Stimulated activated CD8-positive, alpha-beta memory T cell treated with anti-CD3 and anti-CD28 coated beads, Interleukin-4, amount 100 ng/mL, for 4 hours (primary cell): ENCODE measurements around the gene IRAK2.
"Not testable (repeated sequence)": the region's sequence is repeated elsewhere in the genome, so short reads cannot be mapped to it uniquely, and the experiment has no call there.

Source experiments
- DNase-seq, 2 donors: peaks; one replicate each; pipeline ENCODE4 v3.0.0-alpha.2; 2020; ENCODE audit warnings: low read depth in 2 of 2, low spot score in 1 of 2

IRAK2 gene

DNA sequence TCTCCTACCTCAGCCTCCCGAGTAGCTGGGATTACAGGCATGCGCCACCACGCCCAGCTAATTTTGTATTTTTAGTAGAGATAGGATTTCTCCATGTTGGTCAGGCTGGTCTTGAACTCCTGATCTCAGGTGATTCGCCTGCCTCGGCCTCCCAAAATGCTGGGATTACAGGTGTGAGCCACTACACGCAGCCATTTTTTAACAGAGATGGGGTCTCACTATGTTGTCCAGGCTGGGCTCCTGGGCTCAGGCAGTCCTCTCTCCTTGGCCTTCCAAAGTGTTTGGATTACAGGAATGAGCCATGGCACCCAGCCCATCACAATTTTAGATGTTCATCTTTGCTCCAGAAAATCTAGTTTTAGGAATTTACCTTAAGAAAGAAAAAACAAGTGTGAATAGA, 6.2 kb upstream of the IRAK2 start:
- not testable (repeated sequence) for DNase-seq

GRCh38 chr3:10160346-10160745, 4.4 kb upstream of the IRAK2 start:
- DNase-seq = no peak

- DNase-seq = no peak
Measured at GRCh38 chr3:10160925-10161324, 3.8 kb upstream of the IRAK2 start.

DNA sequence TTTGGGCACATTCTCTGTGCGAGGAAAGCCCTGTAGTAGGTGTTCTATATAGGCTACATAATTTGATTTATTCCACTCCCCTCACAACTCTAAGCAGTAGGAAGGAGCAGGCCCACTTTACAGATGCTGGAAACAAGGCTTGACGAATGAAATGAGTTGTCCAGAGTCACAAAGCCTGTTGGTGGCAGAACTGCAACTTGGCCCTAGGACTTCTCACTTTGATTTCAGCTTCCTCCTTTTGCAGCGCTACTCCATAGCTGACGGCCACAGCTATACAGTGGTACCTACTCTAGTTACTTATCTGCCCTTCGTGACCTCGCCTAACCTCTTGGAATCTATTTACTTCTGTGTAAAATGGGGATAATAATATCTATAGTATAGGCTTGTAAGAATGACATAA, 2.5 kb upstream of the IRAK2 start:
- no peak for DNase-seq

DNA sequence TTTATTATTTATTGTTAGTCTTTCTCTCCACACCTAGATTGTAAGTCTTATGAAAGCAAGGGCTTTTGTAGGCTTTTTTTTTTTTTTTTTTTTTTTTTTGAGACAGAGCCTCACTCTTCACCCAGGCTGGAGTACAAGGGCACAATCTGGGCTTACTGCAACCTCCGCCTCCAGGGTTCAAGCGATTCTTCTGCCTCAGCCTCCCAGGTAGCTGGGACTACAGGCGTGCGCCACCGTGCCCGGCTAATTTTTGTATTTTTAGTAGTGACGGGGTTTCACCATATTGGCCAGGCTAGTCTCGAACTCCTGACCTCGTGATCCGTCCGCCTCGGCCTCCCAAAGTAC, 546 bp upstream of the IRAK2 start:
- DNase-seq = not testable (repeated sequence)

- DNase-seq = no peak
Measured at GRCh38 chr3:10166213-10166604, 1.5 kb downstream of the IRAK2 start.

- no peak for DNase-seq
Measured at GRCh38 chr3:10169000-10169496, 4.3 kb downstream of the IRAK2 start.

DNA sequence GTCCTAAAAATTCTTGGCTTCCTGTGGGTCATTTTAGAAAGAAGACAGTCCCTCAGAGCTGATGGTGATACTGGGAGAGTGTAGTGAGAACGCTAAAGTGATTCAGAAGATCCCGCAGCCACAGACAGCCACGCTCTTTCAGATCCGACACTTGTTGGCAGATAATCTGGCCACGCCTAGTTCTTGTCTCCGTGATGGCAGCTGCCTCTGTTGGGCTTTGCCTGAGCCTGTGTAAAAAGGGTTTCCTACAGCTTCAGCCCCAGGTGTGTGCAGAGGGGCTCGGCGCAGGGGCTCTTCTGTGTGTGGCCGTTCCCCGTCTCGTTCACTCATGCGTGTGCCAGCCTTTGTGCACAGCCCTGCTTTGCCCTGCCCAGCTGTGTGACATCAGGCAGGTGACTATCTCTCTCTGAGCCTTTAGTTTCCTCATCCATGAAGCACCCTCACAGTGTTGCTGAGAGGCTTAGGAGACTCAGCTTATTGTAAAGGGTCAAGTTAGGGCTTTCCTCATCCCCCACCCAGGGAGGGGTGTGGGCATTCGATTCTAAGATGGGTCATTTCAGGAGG, 6.3 kb downstream of the IRAK2 start:
- no peak for DNase-seq

- no peak for DNase-seq
Measured at GRCh38 chr3:10173095-10173925, 8.6 kb downstream of the IRAK2 start.

DNA sequence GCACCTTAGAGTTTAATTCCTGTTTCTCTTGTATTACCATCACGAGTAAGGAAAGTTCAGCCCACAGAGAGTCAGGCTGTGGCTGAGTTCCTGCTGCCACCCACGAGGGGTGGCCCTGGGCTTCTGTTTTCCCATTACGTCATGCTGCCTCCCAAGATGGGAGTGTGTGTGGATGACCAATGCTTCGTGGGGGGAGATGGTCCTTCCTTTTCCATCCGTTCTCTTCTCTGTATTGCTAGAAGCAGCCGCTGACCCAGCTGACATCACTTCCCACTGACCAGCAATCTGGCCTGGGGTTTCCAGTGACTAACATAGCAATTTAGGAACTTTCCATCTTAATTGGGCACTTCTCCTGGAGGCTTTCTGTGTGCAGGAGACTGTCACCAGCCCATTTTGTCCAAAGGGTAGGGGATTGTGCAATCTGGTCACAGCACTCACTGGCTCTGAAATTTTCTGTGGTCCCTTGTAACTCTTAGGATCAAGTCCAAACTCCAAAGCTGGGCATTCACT, 9.3 kb downstream of the IRAK2 start:
- no peak for DNase-seq

DNA sequence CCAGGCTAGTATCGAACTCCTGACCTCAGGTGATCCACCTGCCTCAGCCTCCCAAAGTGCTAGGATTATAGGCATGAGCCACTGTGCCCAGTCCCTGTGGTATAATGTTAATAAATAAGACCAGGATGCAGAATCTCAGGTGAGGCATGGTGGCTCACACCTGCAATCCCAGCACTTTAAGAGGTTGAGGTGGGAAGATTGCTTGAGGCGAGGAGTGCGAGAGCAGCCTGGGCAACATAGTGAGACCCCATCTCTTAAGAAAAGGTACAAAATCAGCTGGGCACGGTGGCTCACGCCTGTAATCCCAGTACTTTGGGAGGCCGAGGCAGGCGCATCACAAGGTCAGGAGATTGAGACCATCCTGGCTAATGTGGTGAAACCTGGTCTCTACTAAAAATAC, 10.6 kb downstream of the IRAK2 start:
- not testable (repeated sequence) for DNase-seq

- DNase-seq = not testable (repeated sequence)
Measured at GRCh38 chr3:10176150-10176549, 11.4 kb downstream of the IRAK2 start.

DNA sequence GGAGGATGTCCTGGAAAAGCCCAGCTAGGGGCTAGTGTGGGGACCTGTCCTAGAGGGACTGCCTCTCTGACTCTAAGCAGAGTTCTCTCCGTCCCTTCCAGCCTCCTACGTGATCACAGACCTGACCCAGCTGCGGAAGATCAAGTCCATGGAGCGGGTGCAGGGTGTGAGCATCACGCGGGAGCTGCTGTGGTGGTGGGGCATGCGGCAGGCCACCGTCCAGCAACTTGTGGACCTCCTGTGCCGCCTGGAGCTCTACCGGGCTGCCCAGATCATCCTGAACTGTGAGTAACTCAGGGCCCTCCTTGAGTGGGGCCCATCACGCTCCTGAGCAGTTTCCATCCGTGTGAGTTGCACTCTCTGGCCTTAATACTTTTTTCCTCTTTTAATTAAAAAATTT, 13.0 kb downstream of the IRAK2 start:
- DNase-seq = no peak

DNA sequence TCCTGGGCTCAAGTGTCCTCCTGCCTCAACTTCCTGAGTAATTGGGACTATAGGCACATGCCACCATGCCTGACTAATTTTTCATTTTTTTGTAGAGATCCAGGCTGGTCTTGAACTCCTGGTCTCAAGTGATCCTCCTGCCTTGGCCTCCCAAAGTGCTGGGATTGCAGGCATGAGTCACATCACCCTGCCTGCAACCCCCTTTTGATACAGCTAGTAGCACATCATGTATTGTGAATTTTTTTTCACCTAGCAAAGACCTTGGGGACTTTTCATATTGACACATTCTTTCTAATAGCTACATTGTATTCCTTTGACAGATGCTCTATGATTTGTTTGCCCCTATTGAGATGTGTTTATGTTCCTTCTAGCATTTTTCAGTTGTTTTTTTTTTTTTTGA, 14.2 kb downstream of the IRAK2 start:
- no peak for DNase-seq

- no peak for DNase-seq
Measured at GRCh38 chr3:10180289-10180688, 15.6 kb downstream of the IRAK2 start.

- no peak for DNase-seq
Measured at GRCh38 chr3:10180738-10181295, 16.1 kb downstream of the IRAK2 start.

GRCh38 chr3:10182950-10183349, 18.2 kb downstream of the IRAK2 start:
- DNase-seq = no peak

DNA sequence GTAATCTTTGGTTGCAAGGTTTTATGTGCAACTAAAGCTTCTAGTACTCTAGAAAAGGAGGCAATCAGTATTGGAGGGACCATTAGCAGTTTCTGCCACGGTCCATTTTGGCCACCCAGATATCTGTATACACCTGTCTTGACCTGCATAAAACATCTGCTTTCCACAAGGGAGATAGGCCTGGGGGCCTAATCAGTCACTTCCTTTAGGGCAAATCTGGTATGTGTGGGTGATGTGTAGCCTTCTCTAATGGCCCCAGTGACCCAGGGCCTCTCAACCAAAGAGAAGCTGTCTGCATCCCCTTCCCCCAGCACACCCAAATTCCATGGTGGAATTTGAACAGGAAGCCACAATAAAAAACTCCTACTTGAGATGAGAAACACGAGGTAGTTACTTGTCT, 19.5 kb downstream of the IRAK2 start:
- DNase-seq = no peak

DNA sequence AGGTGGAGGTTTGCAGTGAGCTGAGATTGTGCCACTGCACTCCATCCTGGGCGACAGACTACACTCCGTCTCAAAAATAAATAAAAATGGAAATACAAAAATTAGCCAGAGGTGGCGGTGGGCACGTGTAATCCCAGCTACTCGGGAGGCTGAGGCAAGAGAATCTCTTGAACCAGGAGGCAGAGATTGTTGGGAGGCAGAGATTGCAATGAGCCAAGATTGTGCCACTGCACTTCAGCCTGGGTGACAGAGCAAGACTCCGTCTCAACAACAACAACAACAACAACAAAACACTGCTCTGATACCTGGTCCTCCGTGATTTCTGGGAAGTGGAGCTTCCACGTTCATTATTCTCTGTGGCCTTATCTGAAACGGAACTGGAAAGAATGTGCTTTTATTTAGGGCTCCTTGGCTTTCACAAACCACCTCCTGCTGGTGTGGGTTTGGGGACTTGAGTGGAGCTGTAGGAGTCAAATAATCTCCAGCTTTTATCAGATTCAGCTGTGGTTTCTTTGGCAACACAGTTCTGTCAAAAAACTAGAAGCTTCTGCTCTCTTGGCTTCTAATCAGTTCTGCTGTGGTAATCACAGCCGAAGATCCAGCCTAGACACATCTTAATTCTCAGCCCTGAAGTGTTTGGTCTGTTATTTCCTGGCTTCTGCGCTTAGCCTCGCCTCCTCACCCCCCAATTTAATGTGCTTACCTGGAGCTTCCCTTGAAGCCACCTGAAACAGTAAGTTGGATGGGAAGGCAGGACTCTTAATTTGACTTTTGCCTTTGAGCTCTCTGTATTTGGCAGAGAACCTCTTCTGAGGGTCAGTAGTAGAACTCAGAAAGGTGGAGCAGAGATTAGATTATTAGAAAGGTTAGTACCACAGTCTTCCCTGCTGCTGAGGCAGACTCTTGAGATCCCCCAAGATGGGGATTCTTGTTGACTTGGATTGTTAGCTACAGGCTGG, 21.4 kb downstream of the IRAK2 start:
- DNase-seq = no peak

GRCh38 chr3:10187290-10187876, 22.7 kb downstream of the IRAK2 start:
- no peak for DNase-seq

DNA sequence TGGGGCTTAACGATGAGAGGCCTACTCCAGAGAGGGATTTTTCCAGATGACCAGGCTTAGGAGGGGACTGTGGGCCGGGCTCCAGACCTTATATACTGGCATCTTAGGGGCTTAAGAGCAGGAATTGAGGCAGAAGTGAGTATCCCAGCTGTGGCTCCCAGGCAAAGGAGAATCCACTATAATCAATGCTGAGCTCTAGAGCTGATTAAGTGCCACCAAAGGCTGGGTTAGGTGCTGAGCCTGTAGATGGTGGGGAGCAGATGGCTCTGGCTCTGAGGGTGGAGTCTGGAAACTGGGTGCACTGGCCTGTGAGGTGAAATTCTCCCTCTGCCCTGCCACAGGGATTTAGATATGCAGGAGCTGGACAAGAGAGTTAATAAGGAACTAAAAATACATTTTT, 23.2 kb downstream of the IRAK2 start:
- no peak for DNase-seq
